Measurements from ENCODE around the gene PPP6R3.

- TF ChIP-seq HNRNPK (IDR thresholded peaks at IDR 0.05; ENCODE audit: low read depth, low read length, poor library complexity, severe bottlenecking) (no peak), SP4 (CRISPR knock-in tag; IDR thresholded peaks at IDR 0.05) (no peak), FOXJ3 (CRISPR knock-in tag; IDR thresholded peaks at IDR 0.05; ENCODE audit: borderline replicate concordance) (no peak), NR2F6 (IDR thresholded peaks at IDR 0.05) (no peak), NR2F6 (CRISPR knock-in tag; IDR thresholded peaks at IDR 0.05) (no peak), POLR2AphosphoS5 (IDR thresholded peaks at IDR 0.05; ENCODE audit: low read depth, low read length) (no peak), ZNF431 (CRISPR knock-in tag; IDR thresholded peaks at IDR 0.05; ENCODE audit: borderline replicate concordance, low read depth) (no peak), NBN (conservative IDR thresholded peaks at IDR 0.05) (no peak), ZSCAN29 (CRISPR knock-in tag; conservative IDR thresholded peaks at IDR 0.05) (no peak), ZBTB38 (CRISPR knock-in tag; IDR thresholded peaks at IDR 0.05) (no peak)
These were observed 161.3 kb downstream of the PPP6R3 start for GRCh38 chr11:68621826-68622225.
